Keratinocyte (primary cell): ENCODE measurements around the gene TIGD7. TPM values are rescaled to one million over a fixed set of nuclear protein-coding genes. Genes with fewer than 3 reads are reported as not detected.

ENCODE experiments used
- DNase-seq: peaks from one replicate; pipeline ENCODE4 v3.0.0-alpha.2; 2011; ENCODE audit warnings: low read depth, missing footprints, low spot score
- FAIRE-seq: peaks from 2 replicates; lab custom pipeline; 2011; peaks lifted over from hg19 to GRCh38; lab: Jason Lieb, UNC
- H2AFZ ChIP-seq: 2 replicates; pipeline ENCODE4 v1.6.0; 2012; ENCODE audit warnings: low read length, control low read depth, inconsistent platforms; ENCODE audit not compliant: control insufficient read depth
- H3K27ac ChIP-seq: 2 replicates; pipeline ENCODE4 v1.5.1; 2011; ENCODE audit warnings: low read length; ENCODE audit not compliant: control insufficient read depth, insufficient read depth
- H3K27me3 ChIP-seq: 3 replicates; pipeline ENCODE4 v1.6.0; 2011; ENCODE audit warnings: low read length; ENCODE audit not compliant: control insufficient read depth, insufficient read depth; ENCODE audit errors: extremely low read depth
- H3K36me3 ChIP-seq, 2 experiments: 2 replicates in 1 of 2; 3 replicates in 1 of 2; pipeline ENCODE4 v1.5.1; 2011; ENCODE audit warnings: low read length in 2 of 2, mild to moderate bottlenecking in 1 of 2; ENCODE audit not compliant: control insufficient read depth in 2 of 2, insufficient read depth in 2 of 2; ENCODE audit errors: extremely low read depth in 1 of 2
- H3K4me1 ChIP-seq: 3 replicates; pipeline ENCODE4 v1.5.1; 2011; ENCODE audit warnings: low read length; ENCODE audit not compliant: control insufficient read depth, insufficient read depth; ENCODE audit errors: extremely low read depth
- H3K4me2 ChIP-seq: 3 replicates; pipeline ENCODE4 v1.6.0; 2011; ENCODE audit warnings: low read depth, low read length; ENCODE audit not compliant: control insufficient read depth, insufficient read depth; ENCODE audit errors: extremely low read depth
- H3K4me3 ChIP-seq, 3 experiments: fragments of 200-600 bp in 1 of 3; sonication (generic) in 1 of 3; 2 replicates in 2 of 3; 3 replicates in 1 of 3; pipeline ENCODE4 v1.5.1; 2011 to 2016; ENCODE audit warnings: low read length in 3 of 3, mild to moderate bottlenecking in 3 of 3, control low read depth in 2 of 3, inconsistent platforms in 1 of 3, low read depth in 1 of 3, mixed read lengths in 1 of 3, mixed run types in 1 of 3, moderate library complexity in 1 of 3; ENCODE audit not compliant: control insufficient read depth in 2 of 3, insufficient read depth in 2 of 3; ENCODE audit errors: extremely low read depth in 1 of 3
- H3K79me2 ChIP-seq: 2 replicates; pipeline ENCODE4 v1.6.0; 2012; ENCODE audit warnings: low read length; ENCODE audit not compliant: control insufficient read depth, insufficient read depth
- H3K9ac ChIP-seq: 3 replicates; pipeline ENCODE4 v1.6.0; 2011; ENCODE audit warnings: low read length; ENCODE audit not compliant: control insufficient read depth, insufficient read depth; ENCODE audit errors: extremely low read depth
- H3K9me1 ChIP-seq: 3 replicates; pipeline ENCODE4 v1.6.0; 2011; ENCODE audit warnings: low read length; ENCODE audit not compliant: control insufficient read depth, insufficient read depth; ENCODE audit errors: extremely low read depth
- H3K9me3 ChIP-seq: 2 replicates; pipeline ENCODE4 v1.5.1; 2012; ENCODE audit warnings: low read depth, low read length; ENCODE audit not compliant: control insufficient read depth
- H4K20me1 ChIP-seq: 3 replicates; pipeline ENCODE4 v1.6.0; 2011; ENCODE audit warnings: low read length; ENCODE audit not compliant: control insufficient read depth, insufficient read depth; ENCODE audit errors: extremely low read depth
- CTCF ChIP-seq, 3 experiments: IDR thresholded peaks in 1 of 3; conservative IDR thresholded peaks in 1 of 3; optimal IDR thresholded peaks in 1 of 3; 2 replicates in 2 of 3; 3 replicates in 1 of 3; pipeline versions ENCODE3 to v1.5.1; 2011; ENCODE audit warnings: low read length in 3 of 3, mild to moderate bottlenecking in 3 of 3, moderate library complexity in 2 of 3, control low read depth in 1 of 3, inconsistent platforms in 1 of 3; ENCODE audit not compliant: insufficient read depth in 2 of 3; ENCODE audit errors: extremely low read depth in 1 of 3
- EZH2 ChIP-seq: IDR thresholded peaks from one replicate; pipeline ENCODE4 v1.6.1; 2012; ENCODE audit warnings: inconsistent platforms, mild to moderate bottlenecking, low read length, moderate library complexity
- dilution Hi-C: fragments of 300-500 bp; cut with MboI; formaldehyde crosslinking; loops from one replicate; pipeline ENCODE4 v1.7.0; 2020; ENCODE audit warnings: low sequenced_read_pairs; ENCODE audit not compliant: extremely low pct_ligation_motif_present
- polyA plus RNA-seq, 5 experiments: library from polyadenylated mRNA; depleted of rRNA in 3 of 5; stranded (reverse) in 3 of 5; stranded (forward) in 1 of 5; unstranded in 1 of 5; fragments of >200 nt; gene quantifications; 1 replicate in 1 of 5; 2 replicates in 3 of 5; 3 replicates in 1 of 5; pipeline versions ENCODE4 v1.2.1 to v1.2.3, GENCODE V29; 2011 to 2012; ENCODE audit warnings: missing spikeins in 2 of 5, low read depth in 1 of 5, low replicate concordance in 1 of 5

TIGD7 gene
- polyA plus RNA-seq, 1 donor (not counting 4 experiments of a cell fraction or from before 2014, with no cell fraction given): 1.6 TPM

- H2AFZ ChIP-seq: no peak overlapping the region
- no peak overlapping the region for H3K27ac ChIP-seq
- FAIRE-seq: no peak
- H4K20me1 ChIP-seq: no peaks in the 10 kb centered on the region
- peaks cover 5 to 7% of the 10 kb centered on the region in 2 experiments for H3K36me3 ChIP-seq
- H3K4me2 ChIP-seq: no peak overlapping the region
- H3K9me3 ChIP-seq: no peaks in the 10 kb centered on the region
- peaks cover 15% of the 10 kb centered on the region for H3K4me1 ChIP-seq
- DNase-seq: no peak
- TF ChIP-seq EZH2 (no peak), CTCF (optimal IDR thresholded peaks at IDR 0.05 in 1 of 3, IDR thresholded peaks at IDR 0.05 in 1 of 3, conservative IDR thresholded peaks at IDR 0.05 in 1 of 3; ENCODE audit: extremely low read depth in 1 of 3, insufficient read depth in 2 of 3, low read length in 3 of 3) (no peak)
- no peaks in the 10 kb centered on the region for H3K9me1 ChIP-seq
- H3K27me3 ChIP-seq: peaks cover 4% of the 10 kb centered on the region
- H3K9ac ChIP-seq: no peak overlapping the region
- dilution Hi-C loops: no loop called here
- H3K4me3 ChIP-seq: no peak overlapping the region
- peaks cover 31% of the 10 kb centered on the region for H3K79me2 ChIP-seq
Observed at GRCh38 chr16:3281222-3281820, 23.9 kb downstream of the TIGD7 start.

GRCh38 chr16:3276679-3277078 is 28.6 kb downstream of the TIGD7 start:
- Histone ChIP-seq H3K9ac (no peak overlapping the region), H4K20me1 (no peaks in the 10 kb centered on the region), H3K36me3 (no peaks in the 10 kb centered on the region), H3K79me2 (no peaks in the 10 kb centered on the region), H3K27me3 (peaks cover 5% of the 10 kb centered on the region), H3K9me1 (no peaks in the 10 kb centered on the region), H3K4me2 (no peak overlapping the region), H3K4me3 (no peak overlapping the region), H3K4me1 (no peaks in the 10 kb centered on the region), H2AFZ (no peak overlapping the region), H3K27ac (no peak overlapping the region), H3K9me3 (no peaks in the 10 kb centered on the region)
- DNase-seq: no peak
- dilution Hi-C loops: no loop called here
- no peak for FAIRE-seq
- TF ChIP-seq CTCF (optimal IDR thresholded peaks at IDR 0.05 in 1 of 3, IDR thresholded peaks at IDR 0.05 in 1 of 3, conservative IDR thresholded peaks at IDR 0.05 in 1 of 3; ENCODE audit: extremely low read depth in 1 of 3, insufficient read depth in 2 of 3, low read length in 3 of 3) (no peak), EZH2 (no peak)
